HG03135 (cell line): ENCODE measurements around the gene ZBTB6.
A peak's percentile ranks its signal among the peaks of the same experiment; 100 is the strongest.

Experiments used
- ATAC-seq: cut with Tn5 transposase; IDR thresholded peaks from one replicate; pipeline ENCODE4 v1.9.1; 2021; ENCODE audit warnings: mild to moderate bottlenecking, moderate library complexity; ENCODE audit not compliant: unreplicated experiment

The ZBTB6 gene, protein sequence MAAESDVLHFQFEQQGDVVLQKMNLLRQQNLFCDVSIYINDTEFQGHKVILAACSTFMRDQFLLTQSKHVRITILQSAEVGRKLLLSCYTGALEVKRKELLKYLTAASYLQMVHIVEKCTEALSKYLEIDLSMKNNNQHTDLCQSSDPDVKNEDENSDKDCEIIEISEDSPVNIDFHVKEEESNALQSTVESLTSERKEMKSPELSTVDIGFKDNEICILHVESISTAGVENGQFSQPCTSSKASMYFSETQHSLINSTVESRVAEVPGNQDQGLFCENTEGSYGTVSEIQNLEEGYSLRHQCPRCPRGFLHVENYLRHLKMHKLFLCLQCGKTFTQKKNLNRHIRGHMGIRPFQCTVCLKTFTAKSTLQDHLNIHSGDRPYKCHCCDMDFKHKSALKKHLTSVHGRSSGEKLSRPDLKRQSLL

GRCh38 chr9:122912964-122913673 lies at the start of gene ZBTB6:
TSS of gene ZBTB6 (minus strand) at chr9:122913323. CDS start at chr9:122912072, 1,251 bp downstream.
- peak; percentile 98 for ATAC-seq

- no peak for ATAC-seq
These were observed 48.0 kb upstream of the ZBTB6 start for GRCh38 chr9:122961139-122961538.

- ATAC-seq, result no peak
These were observed 42.8 kb upstream of the ZBTB6 start for GRCh38 chr9:122955961-122956360.

DNA sequence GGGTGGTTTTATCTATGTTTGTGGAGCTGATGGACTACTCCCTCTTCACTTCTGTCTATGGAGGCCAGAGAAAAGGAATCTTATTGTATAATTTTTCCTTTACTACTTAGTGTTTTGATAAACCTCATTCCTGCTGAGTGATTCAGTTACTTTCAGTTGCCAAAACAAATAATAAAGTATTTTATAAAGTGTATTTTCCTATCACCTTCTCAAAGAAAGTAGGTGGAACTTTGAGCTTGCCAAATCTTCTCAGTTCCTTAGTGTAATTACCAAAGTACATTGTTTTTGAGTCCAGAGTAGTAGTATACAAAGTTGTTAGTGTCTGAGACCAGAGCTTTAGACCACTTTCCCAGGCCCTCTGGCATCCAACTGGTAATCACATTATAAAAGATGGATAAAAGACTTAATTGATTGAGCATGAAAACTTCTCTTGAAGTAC lies 41.1 kb upstream of the ZBTB6 start:
- no peak for ATAC-seq

DNA sequence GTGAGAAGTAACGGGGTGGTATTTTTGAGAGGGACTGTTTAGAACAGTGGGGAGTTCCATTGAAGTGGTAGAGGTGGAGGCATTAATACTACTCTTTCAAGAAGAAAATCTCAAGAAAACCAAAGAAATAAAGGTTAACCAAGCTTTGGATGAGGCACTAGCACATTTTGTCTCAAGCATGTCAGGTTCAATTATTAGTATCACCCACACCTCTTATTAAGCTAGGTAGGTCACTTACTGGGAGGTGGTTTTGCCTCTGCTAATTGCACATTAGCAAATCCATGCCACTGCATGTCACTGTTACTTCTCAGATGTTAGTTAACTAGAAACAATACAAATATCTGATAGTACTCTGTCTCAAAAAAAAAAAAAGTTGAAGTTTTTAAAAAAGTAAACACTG lies 37.9 kb upstream of the ZBTB6 start:
- ATAC-seq, result no peak

- no peak for ATAC-seq
These were observed 37.1 kb upstream of the ZBTB6 start for GRCh38 chr9:122950263-122950662.

- ATAC-seq, result no peak
These were observed 36.6 kb upstream of the ZBTB6 start for GRCh38 chr9:122949696-122950095.

DNA sequence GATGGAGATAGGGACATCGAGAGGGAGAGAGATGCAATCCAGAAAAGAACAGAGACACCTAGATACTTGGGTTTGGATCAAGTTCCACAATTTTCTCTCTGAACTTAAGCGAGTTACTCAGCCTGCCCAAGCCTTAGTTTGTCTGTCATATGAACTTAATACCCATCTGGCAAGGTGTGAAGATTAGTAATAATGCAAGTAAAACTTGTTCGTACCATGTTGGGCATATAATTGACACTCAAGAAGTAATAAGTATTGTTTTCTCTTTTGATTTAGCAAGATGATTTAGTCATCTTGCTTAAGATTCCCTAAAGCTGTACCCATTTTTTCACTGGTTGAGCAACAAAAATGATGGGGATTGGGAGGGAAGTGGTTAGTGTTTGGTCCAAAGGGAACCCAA lies 35.2 kb upstream of the ZBTB6 start:
- no peak for ATAC-seq

- no peak for ATAC-seq
These were observed 33.4 kb upstream of the ZBTB6 start for GRCh38 chr9:122946461-122947005.

DNA sequence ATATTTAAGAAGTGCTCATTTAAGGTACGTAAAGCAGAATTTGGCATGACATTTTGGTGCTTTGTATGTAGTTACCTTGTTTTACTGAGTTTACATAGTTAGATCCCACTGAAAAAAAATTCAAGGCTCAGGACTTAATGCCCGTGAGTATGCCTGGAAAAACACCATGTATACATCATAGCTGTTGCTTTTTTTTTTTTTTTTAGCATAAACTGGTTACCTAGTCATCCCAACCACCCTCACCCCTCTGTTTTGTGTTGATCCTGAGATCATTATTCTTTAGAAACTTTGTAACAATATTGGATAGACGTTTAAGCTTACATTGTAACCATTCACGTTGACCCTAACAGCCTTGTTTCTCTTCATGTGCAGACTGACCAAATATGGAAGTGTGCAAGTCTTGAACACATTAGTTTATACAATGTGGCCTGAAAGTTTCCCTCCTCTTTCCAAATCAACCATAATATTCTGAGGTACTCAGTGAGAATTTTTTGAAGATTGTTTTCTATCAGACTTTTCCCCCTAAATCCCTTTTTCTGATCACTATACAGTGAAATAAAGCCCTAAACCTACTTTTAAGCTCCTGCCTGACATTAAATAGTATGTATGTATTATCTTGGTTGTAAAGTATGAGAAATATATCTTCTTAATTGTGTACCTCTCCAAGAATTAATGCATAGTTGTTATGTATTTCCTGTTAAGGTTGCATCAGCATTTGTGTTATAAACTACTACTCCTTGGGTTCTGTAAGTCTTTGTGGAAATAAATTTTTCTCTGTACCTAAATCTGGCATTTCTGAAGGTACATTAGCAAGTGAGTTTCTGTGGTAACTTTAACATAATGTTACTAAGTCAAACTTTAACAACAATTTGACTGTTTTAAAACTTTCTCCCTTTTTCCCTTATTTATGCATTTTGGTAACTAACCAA lies 32.1 kb upstream of the ZBTB6 start:
- ATAC-seq, result no peak

DNA sequence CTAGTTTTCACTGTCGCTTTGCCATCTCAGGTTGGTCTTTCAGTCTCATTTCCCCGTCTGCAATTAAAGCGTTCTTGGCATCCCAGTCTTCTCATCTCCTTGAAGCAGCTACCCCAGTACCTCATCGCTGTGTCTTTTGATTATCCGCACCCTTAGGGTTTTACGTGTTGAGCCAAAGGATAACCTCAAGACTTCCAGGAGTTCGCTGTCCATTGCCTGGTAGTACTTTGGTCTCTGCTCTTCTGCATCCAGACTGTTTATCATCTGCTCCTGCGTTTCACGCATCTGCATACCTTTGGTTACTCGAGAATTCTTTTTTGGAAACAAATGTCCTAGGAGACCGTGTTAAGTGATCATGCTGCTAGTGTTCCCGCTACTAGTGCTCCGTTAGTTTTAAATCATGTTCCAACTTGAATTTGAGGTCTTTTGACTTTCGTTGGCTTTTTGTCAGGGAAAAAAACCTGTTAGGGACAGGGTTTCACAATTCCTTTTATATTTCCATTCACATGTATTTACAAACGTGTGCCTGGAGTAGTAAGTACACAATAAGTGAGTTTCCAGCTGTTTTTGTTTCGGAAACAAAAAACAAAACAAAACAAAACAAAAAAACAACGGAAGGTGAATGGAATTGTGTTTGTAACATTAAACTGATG lies 28.6 kb upstream of the ZBTB6 start:
- no peak for ATAC-seq

GRCh38 chr9:122940749-122941581 lies 27.8 kb upstream of the ZBTB6 start, which contains the start of gene RABGAP1:
TSS of gene RABGAP1 (plus strand) at chr9:122941020. CDS start at chr9:122957060, 16,040 bp downstream.
- ATAC-seq, result peak; percentile 97

- ATAC-seq, result no peak
These were observed 27.3 kb upstream of the ZBTB6 start for GRCh38 chr9:122940454-122940748.

DNA sequence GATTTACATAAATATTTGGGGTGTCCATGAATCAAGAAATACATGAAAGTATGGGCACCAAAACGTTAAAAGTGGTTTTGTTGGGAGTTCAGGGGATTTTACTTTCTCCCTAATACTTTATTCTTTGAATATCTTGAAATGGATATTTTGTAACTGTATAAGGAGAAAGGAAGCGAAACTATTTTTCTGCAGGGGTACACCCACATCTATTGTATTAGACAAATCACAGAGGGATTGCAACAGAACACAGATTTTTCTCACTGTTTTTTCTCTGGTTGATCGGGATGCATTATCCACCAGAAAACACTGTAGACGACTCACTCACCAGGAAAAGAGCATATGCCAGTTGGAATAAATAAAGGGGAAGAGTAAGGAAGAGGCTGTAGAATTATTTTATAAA lies 26.5 kb upstream of the ZBTB6 start:
- ATAC-seq, result no peak

- no peak for ATAC-seq
These were observed 23.8 kb upstream of the ZBTB6 start for GRCh38 chr9:122936883-122937282.

GRCh38 chr9:122936464-122936863 lies 23.3 kb upstream of the ZBTB6 start:
- ATAC-seq, result no peak

DNA sequence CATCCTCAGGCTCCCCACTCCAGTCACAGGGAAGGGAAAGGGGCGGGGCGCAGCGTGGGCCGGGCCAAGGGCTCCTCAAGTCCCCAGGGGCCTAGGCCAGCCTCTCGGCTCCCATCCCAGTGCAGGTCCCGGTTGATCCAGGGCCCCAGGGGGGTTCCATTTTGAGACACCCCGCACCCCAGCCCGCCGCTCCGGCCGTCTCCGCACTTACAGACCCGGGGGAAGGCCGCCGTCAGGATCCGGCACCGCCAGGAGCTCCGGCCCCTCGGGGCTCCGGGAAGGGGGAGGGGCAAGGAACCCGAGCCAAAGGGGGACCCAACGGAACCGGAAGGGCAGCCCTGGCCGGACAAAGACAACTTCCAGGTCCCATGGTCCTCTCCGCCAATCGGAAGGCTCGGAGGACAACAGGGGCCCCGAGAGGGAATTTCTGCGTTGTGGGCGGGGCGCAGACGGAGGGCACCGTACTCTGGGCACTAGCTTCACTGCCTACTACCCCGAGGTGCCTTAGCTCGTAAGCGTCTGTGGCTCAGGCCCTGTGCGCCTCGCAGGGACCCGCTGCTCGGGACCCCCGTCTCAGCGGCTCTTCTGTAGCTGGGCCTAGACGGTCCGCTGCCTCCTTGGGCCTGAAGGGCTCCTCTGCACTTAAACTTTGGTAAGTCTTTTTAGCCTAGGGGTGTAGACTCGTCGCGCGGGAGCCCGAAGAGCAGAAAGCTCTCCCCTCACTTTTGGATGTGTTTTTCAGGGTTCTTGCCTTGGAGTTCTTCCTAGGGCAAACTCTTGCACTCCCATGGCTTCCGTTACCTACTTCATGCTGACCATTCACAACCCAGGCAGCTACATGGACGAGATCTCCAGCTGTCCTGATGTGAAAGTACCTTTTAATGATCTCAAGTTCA lies 18.4 kb upstream of the ZBTB6 start, which contains the start of gene ZBTB26:
Gene ZBTB26, minus strand, starts transcription at position 287 of the 896 bp plus-strand sequence. CDS start 11,578 bp downstream, outside the sequence.
- peak; percentile 93 for ATAC-seq

GRCh38 chr9:122930541-122931225 lies 17.6 kb upstream of the ZBTB6 start:
- peak; percentile 24 for ATAC-seq
